ENCODE results near the gene SHKBP1. TPM values are rescaled to one million over a fixed set of nuclear protein-coding genes. Genes with fewer than 3 reads are reported as not detected.

The SHKBP1 gene
- total and polyA plus RNA-seq, 4 donors, result 21.1 to 191 (median 97.1) TPM

DNA sequence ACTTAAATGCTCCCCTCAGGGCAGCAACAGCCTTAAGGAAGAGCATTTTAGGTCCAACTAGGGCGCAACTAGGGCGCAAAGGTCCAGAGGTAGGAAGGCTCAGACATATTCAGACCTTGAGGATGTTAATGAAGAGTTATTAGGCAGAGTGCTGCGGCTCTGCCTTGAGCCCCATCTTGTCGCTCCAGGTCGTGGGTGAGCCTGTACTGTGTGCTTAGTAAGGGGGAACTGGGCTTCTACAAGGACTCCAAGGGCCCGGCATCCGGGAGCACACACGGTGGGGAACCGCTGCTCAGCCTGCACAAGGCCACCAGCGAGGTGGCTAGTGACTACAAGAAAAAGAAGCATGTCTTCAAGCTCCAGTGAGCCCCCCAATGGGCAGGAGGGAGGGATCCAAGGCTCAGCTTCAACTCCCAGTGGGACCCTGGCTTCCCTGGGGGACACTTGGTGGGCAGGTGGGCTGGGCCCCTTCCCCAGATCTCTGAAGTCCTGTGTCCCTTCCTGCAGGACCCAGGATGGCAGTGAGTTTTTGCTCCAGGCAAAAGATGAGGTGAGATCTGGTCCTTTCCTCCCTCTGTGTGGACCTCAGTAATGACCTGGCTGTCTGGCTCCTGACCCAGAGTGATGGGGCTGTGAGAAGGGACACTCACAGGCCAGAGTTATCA, 4.7 kb upstream of the SHKBP1 start:
- H3K4me1 ChIP-seq (ENCODE audit: control insufficient read depth in 5 of 5, insufficient read depth in 5 of 5, low read length in 5 of 5), result peaks cover 0 to 9% (median 0%) of the 10 kb centered on the region in 5 donors
- H3K9me3 ChIP-seq (ENCODE audit: control insufficient read depth in 4 of 4, insufficient read depth in 3 of 4, low read length in 3 of 4), result no peaks in the 10 kb centered on the region
- H3K4me3 ChIP-seq, result no peak overlapping the region
- ATAC-seq (ENCODE audit: insufficient read depth, low FRiP score), result no peak
- WGBS, 2 donors, result 81 to 90% methylated on average over 10 of the region's 10 CpGs
- no peak for DNase-seq
- TF ChIP-seq, protein P1, sequence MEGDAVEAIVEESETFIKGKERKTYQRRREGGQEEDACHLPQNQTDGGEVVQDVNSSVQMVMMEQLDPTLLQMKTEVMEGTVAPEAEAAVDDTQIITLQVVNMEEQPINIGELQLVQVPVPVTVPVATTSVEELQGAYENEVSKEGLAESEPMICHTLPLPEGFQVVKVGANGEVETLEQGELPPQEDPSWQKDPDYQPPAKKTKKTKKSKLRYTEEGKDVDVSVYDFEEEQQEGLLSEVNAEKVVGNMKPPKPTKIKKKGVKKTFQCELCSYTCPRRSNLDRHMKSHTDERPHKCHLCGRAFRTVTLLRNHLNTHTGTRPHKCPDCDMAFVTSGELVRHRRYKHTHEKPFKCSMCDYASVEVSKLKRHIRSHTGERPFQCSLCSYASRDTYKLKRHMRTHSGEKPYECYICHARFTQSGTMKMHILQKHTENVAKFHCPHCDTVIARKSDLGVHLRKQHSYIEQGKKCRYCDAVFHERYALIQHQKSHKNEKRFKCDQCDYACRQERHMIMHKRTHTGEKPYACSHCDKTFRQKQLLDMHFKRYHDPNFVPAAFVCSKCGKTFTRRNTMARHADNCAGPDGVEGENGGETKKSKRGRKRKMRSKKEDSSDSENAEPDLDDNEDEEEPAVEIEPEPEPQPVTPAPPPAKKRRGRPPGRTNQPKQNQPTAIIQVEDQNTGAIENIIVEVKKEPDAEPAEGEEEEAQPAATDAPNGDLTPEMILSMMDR (IDR thresholded peaks at IDR 0.05; ENCODE audit: control extremely low read depth, extremely low read depth), result no peak
- peaks cover 0 to 27% (median 12%) of the 10 kb centered on the region in 3 donors for H3K27me3 ChIP-seq (ENCODE audit: control insufficient read depth in 3 of 3, insufficient read depth in 3 of 3, low read length in 2 of 3)
- no peak overlapping the region for H3K9ac ChIP-seq (ENCODE audit: insufficient read depth in 1 of 2, low read length in 2 of 2)
- no peak overlapping the region for H3K27ac ChIP-seq (ENCODE audit: low read depth in 1 of 2, low read length in 1 of 2)
- H3K36me3 ChIP-seq (ENCODE audit: control insufficient read depth in 4 of 4, insufficient read depth in 4 of 4, low read length in 4 of 4), result no peaks in the 10 kb centered on the region

DNA sequence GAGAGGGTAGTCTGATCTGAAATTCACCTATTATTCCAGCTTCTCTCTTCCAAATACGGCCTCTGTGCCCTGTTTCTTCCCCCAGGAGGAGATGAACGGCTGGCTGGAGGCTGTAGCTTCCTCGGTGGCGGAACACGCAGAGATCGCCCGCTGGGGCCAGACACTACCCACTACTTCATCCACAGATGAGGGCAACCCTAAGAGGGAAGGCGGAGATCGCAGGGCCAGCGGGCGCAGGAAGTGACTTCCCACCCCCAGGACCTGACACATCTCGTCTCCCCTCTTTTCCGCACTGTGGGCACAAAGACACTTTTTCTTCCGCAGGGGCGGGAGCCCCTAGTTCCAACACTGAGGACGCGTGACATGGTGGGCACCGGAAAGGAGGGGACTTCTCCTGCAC, 1.3 kb upstream of the SHKBP1 start:
- DNase-seq (no peak), ATAC-seq (ENCODE audit: insufficient read depth, low FRiP score) (no peak)
- 79 to 87% methylated on average over 18 of the region's 18 CpGs for WGBS, 2 donors
- Histone ChIP-seq H3K27ac (ENCODE audit: low read depth in 1 of 2, low read length in 1 of 2) (no peak overlapping the region), H3K4me3 (no peak overlapping the region), H3K27me3 (ENCODE audit: control insufficient read depth in 3 of 3, insufficient read depth in 3 of 3, low read length in 2 of 3) (no peaks in the 10 kb centered on the region), H3K9me3 (ENCODE audit: control insufficient read depth in 4 of 4, insufficient read depth in 3 of 4, low read length in 3 of 4) (no peaks in the 10 kb centered on the region), H3K4me1 (ENCODE audit: control insufficient read depth in 5 of 5, insufficient read depth in 5 of 5, low read length in 5 of 5) (peaks cover 0 to 9% (median 3%) of the 10 kb centered on the region in 5 donors), H3K9ac (ENCODE audit: insufficient read depth in 1 of 2, low read length in 2 of 2) (no peak overlapping the region), H3K36me3 (ENCODE audit: control insufficient read depth in 4 of 4, insufficient read depth in 4 of 4, low read length in 4 of 4) (peaks cover 0 to 7% (median under 1%) of the 10 kb centered on the region in 4 donors)
- TF ChIP-seq, protein P1 (IDR thresholded peaks at IDR 0.05; ENCODE audit: control extremely low read depth, extremely low read depth), result no peak

DNA sequence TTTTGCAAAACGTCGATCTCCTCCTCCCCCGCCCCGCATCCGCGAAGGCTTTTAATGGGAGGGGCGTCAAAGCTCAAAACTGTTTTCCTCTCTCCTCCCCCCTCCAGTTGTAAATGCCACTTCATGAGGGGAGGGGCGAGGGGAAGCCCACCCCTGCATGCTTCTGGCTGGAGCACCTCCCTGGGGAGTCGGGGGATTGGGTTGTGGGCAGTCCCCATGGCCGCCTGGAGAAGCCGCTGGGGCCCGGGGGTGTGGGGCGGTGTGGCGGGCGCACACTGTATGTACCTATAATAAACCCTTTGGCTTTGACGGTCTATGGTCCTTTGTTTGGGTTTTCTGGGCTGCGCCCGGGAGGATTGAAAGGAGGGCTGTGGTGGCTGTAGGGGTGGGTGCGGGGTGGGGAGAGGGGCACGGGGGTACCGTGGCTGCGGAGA, 505 bp upstream of the SHKBP1 start:
- peaks cover 0 to 6% (median 3%) of the 10 kb centered on the region in 5 donors for H3K4me1 ChIP-seq (ENCODE audit: control insufficient read depth in 5 of 5, insufficient read depth in 5 of 5, low read length in 5 of 5)
- H3K9me3 ChIP-seq (ENCODE audit: control insufficient read depth in 4 of 4, insufficient read depth in 3 of 4, low read length in 3 of 4), result no peaks in the 10 kb centered on the region
- H3K36me3 ChIP-seq (ENCODE audit: control insufficient read depth in 4 of 4, insufficient read depth in 4 of 4, low read length in 4 of 4), result peaks cover 0 to 12% (median 4%) of the 10 kb centered on the region in 4 donors
- no peaks in the 10 kb centered on the region for H3K27me3 ChIP-seq (ENCODE audit: control insufficient read depth in 3 of 3, insufficient read depth in 3 of 3, low read length in 2 of 3)
- 2 to 4% methylated on average over 22 of the region's 22 CpGs for WGBS, 2 donors
- no peak overlapping the region for H3K27ac ChIP-seq (ENCODE audit: low read depth in 1 of 2, low read length in 1 of 2)
- ATAC-seq (ENCODE audit: insufficient read depth, low FRiP score) (no peak), DNase-seq (peak in 1 of 3 donors; percentile 35)
- peak overlapping the region; percentile 82 for H3K4me3 ChIP-seq
- no peak overlapping the region for H3K9ac ChIP-seq (ENCODE audit: insufficient read depth in 1 of 2, low read length in 2 of 2)
- TF ChIP-seq, protein P1 (IDR thresholded peaks at IDR 0.05; ENCODE audit: control extremely low read depth, extremely low read depth), result no peak
